HCT116 (cell line): ENCODE data around the gene PREX1. TPM values are rescaled to one million over a fixed set of nuclear protein-coding genes. Genes with fewer than 3 reads are reported as not detected.

Experiments used
- ATAC-seq: fragments of 200-7000 bp; cut with Tn5 transposase; 2 replicates; pipeline ENCODE4 v1.9.1; 2020; ENCODE audit warnings: mild to moderate bottlenecking, moderate library complexity
- BruUV-seq: library from RNA; stranded (reverse); fragments of 400-500 nt; replicated peaks from 2 replicates; lab custom pipeline; 2021; lab: Mats Ljungman, UMichigan
- CTCF ChIA-PET: fragments of 300-600 bp; sonication (Branson Sonifier 250); formaldehyde crosslinking; loops from one replicate; lab custom pipeline; 2021; ENCODE audit warnings: antibody characterized with exemption; lab: Charles Lee
- POLR2A ChIA-PET: fragments of 300-600, 350-600 bp; sonication (Branson Sonifier 250); formaldehyde crosslinking; loops from one replicate; lab custom pipeline; 2021; ENCODE audit warnings: antibody characterized with exemption; lab: Charles Lee
- RAD21 ChIA-PET, 2 experiments: fragments of 300-600 bp; sonication (Branson Sonifier 250); formaldehyde crosslinking; loops; one replicate each; lab custom pipeline; 2023; ENCODE audit warnings: low total read pairs in 2 of 2; ENCODE audit not compliant: uncharacterized antibody in 2 of 2, unreplicated experiment in 2 of 2, low non-redundant PET in 1 of 2; lab: Charles Lee
- DNase-seq: peaks from one replicate; pipeline ENCODE4 v3.0.0-alpha.2; 2010; ENCODE audit warnings: low read depth, low spot score
- H2AFZ ChIP-seq: fragments of 200-600 bp; shearing (Covaris generic), sonication (generic); 2 replicates; pipeline ENCODE4 v1.6.1; 2017; ENCODE audit warnings: low read depth, mixed run types, mixed read lengths, antibody characterized with exemption, low read length; ENCODE audit not compliant: poor library complexity, severe bottlenecking
- H3K27ac ChIP-seq: 2 replicates; pipeline ENCODE4 v1.5.1; 2012; ENCODE audit warnings: low read depth, low read length
- H3K27me3 ChIP-seq: fragments of 200-600 bp; sonication (generic); 2 replicates; pipeline ENCODE4 v1.6.1; 2016; ENCODE audit warnings: mixed run types, low read length, mixed read lengths; ENCODE audit not compliant: insufficient read depth
- H3K36me3 ChIP-seq, 2 experiments: fragments of 200-500 bp in 1 of 2; fragments of 200-600 bp in 1 of 2; sonication (Bioruptor generic) in 1 of 2; sonication (generic) in 1 of 2; 2 replicates each; pipeline versions ENCODE4 v1.5.1 to v1.6.1; 2014 to 2016; ENCODE audit warnings: low read length in 2 of 2, inconsistent platforms in 1 of 2, mixed read lengths in 1 of 2, mixed run types in 1 of 2; ENCODE audit not compliant: insufficient read depth in 2 of 2, control insufficient read depth in 1 of 2
- H3K4me1 ChIP-seq, 2 experiments: fragments of 200-600 bp in 1 of 2; sonication (generic) in 1 of 2; 2 replicates each; pipeline versions ENCODE4 v1.5.1 to v1.6.1; 2012 to 2017; ENCODE audit warnings: low read length in 2 of 2, inconsistent platforms in 1 of 2, mild to moderate bottlenecking in 1 of 2, mixed read lengths in 1 of 2, mixed run types in 1 of 2, moderate library complexity in 1 of 2; ENCODE audit not compliant: insufficient read depth in 2 of 2, control insufficient read depth in 1 of 2
- H3K4me2 ChIP-seq: fragments of 200-600 bp; sonication (generic); 2 replicates; pipeline ENCODE4 v1.6.1; 2017; ENCODE audit warnings: mixed run types, low read length, mixed read lengths
- H3K4me3 ChIP-seq, 2 experiments: fragments of 200-600 bp in 1 of 2; sonication (generic) in 1 of 2; replicated peaks in 1 of 2; 2 replicates each; pipeline ENCODE4 v1.5.1; 2011 to 2016; ENCODE audit warnings: low read length in 2 of 2, control low read depth in 1 of 2, low read depth in 1 of 2, mild to moderate bottlenecking in 1 of 2, mixed read lengths in 1 of 2, mixed run types in 1 of 2
- H3K79me2 ChIP-seq: fragments of 200-600 bp; sonication (generic); 2 replicates; pipeline ENCODE4 v1.6.1; 2017; ENCODE audit warnings: mild to moderate bottlenecking, mixed run types, low read length, moderate library complexity, mixed read lengths; ENCODE audit not compliant: insufficient read depth
- H3K9ac ChIP-seq: fragments of 200-600 bp; sonication (generic); 2 replicates; pipeline ENCODE4 v1.6.1; 2016; ENCODE audit warnings: low read length, mixed read lengths
- H3K9me2 ChIP-seq: fragments of 200-600 bp; sonication (generic), shearing (Covaris generic); 2 replicates; pipeline ENCODE4 v1.6.1; 2017; ENCODE audit warnings: mixed run types, mild to moderate bottlenecking, moderate library complexity; ENCODE audit not compliant: insufficient read depth
- H3K9me3 ChIP-seq, 2 experiments: fragments of 200-500 bp in 1 of 2; fragments of 200-600 bp in 1 of 2; sonication (Bioruptor generic) in 1 of 2; sonication (generic) in 1 of 2; 2 replicates each; pipeline ENCODE4 v1.6.1; 2014 to 2017; ENCODE audit warnings: low read length in 2 of 2, mixed read lengths in 2 of 2, inconsistent platforms in 1 of 2, low read depth in 1 of 2, mild to moderate bottlenecking in 1 of 2, mixed run types in 1 of 2, moderate library complexity in 1 of 2; ENCODE audit not compliant: control insufficient read depth in 1 of 2, insufficient read depth in 1 of 2
- H4K20me1 ChIP-seq: fragments of 200-600 bp; sonication (generic), shearing (Covaris generic); 2 replicates; pipeline ENCODE4 v1.6.1; 2017; ENCODE audit warnings: mixed run types, mild to moderate bottlenecking, moderate library complexity; ENCODE audit not compliant: insufficient read depth
- ATF3 ChIP-seq: IDR thresholded peaks from 2 replicates; pipeline ENCODE4 v1.6.1; 2012
- CTCF ChIP-seq, 3 experiments: fragments of 200-600 bp in 1 of 3; sonication (generic) in 1 of 3; IDR thresholded peaks in 2 of 3; conservative IDR thresholded peaks in 1 of 3; 2 replicates each; pipeline ENCODE4 v1.5.1; 2012 to 2017; ENCODE audit warnings: low read depth in 2 of 3, low read length in 2 of 3, antibody characterized with exemption in 1 of 3, borderline replicate concordance in 1 of 3, control low read depth in 1 of 3, mild to moderate bottlenecking in 1 of 3, mixed read lengths in 1 of 3, mixed run types in 1 of 3, moderate library complexity in 1 of 3; ENCODE audit not compliant: insufficient read depth in 1 of 3
- EGR1 ChIP-seq: IDR thresholded peaks from 2 replicates; pipeline ENCODE4 v1.6.1; 2012; ENCODE audit warnings: low read depth
- EZH2phosphoT487 ChIP-seq: fragments of 200-600 bp; IDR thresholded peaks from 2 replicates; pipeline ENCODE4 v1.6.1; 2018; ENCODE audit warnings: antibody characterized with exemption, borderline replicate concordance
- JUND ChIP-seq: IDR thresholded peaks from 2 replicates; pipeline ENCODE4 v1.6.1; 2012
- MAX ChIP-seq: IDR thresholded peaks from 2 replicates; pipeline ENCODE4 v1.6.1; 2012
- POLR2AphosphoS5 ChIP-seq: IDR thresholded peaks from 2 replicates; pipeline ENCODE4 v1.6.1; 2011; ENCODE audit warnings: mild to moderate bottlenecking, low read depth, low read length, moderate library complexity
- RAD21 ChIP-seq: IDR thresholded peaks from 2 replicates; pipeline ENCODE4 v1.6.1; 2012; ENCODE audit warnings: low read depth, mild to moderate bottlenecking
- SRF ChIP-seq: IDR thresholded peaks from 2 replicates; pipeline ENCODE4 v1.6.1; 2012; ENCODE audit warnings: low read depth
- YY1 ChIP-seq: IDR thresholded peaks from 2 replicates; pipeline ENCODE4 v1.6.1; 2011; ENCODE audit warnings: low read length, low read depth, moderate library complexity, mild to moderate bottlenecking; ENCODE audit not compliant: insufficient replicate concordance; ENCODE audit errors: extremely low read depth
- ZBTB33 ChIP-seq: IDR thresholded peaks from 2 replicates; pipeline ENCODE4 v1.6.1; 2011; ENCODE audit warnings: mild to moderate bottlenecking, low read length, moderate library complexity; ENCODE audit not compliant: insufficient replicate concordance; ENCODE audit errors: extremely low read depth
- ZFX ChIP-seq: fragments of 450-650 bp; IDR thresholded peaks from 2 replicates; pipeline ENCODE4 v1.6.1; 2017
- ZNF274 ChIP-seq: fragments of 200-500 bp; sonication (Bioruptor generic); IDR thresholded peaks from 2 replicates; pipeline ENCODE4 v1.6.1; 2014; ENCODE audit warnings: mild to moderate bottlenecking, low read depth, low read length, inconsistent platforms
- intact Hi-C: fragments of 100-400 bp; cut with micrococcal nuclease; formaldehyde crosslinking; loops from 2 replicates; pipeline ENCODE4 v1.10.0; 2022
- total RNA-seq: library from RNA; stranded (reverse); gene quantifications from one replicate; pipeline ENCODE4 v1.2.1, GENCODE V29; 2021; ENCODE audit not compliant: unreplicated experiment

Gene PREX1
- total RNA-seq, 1 experiment from 2014 or later = 6.1 TPM

GRCh38 chr20:48615871-48616270 lies 211.9 kb downstream of the PREX1 start:
- ChIA-PET CTCF (no interaction called here), RAD21 (no interaction called here), POLR2A (no interaction called here)
- BruUV-seq = no TSS peak
- Histone ChIP-seq H3K4me2 (no peak overlapping the region), H2AFZ (no peak overlapping the region), H3K9me3 (no peaks in the 10 kb centered on the region), H3K27me3 (peaks cover 6% of the 10 kb centered on the region; the same call in 1 of the 2 replicates), H3K9ac (no peak overlapping the region), H3K79me2 (no peaks in the 10 kb centered on the region), H3K9me2 (no peaks in the 10 kb centered on the region), H3K36me3 (no peaks in the 10 kb centered on the region), H3K4me3 (no peak overlapping the region), H3K27ac (no peak overlapping the region), H3K4me1 (peaks cover 2 to 15% of the 10 kb centered on the region in 2 experiments; a peak in 3 of 4 replicates), H4K20me1 (no peaks in the 10 kb centered on the region)
- ATAC-seq (no peak), DNase-seq (no peak)
- TF ChIP-seq JUND (no peak), YY1 (no peak), ZFX (no peak), ATF3 (no peak), POLR2AphosphoS5 (no peak), SRF (no peak), ZNF274 (no peak), EZH2phosphoT487 (no peak), RAD21 (no peak), ZBTB33 (no peak), CTCF (IDR thresholded peaks at IDR 0.05 in 2 of 3, conservative IDR thresholded peaks at IDR 0.05 in 1 of 3; ENCODE audit: borderline replicate concordance in 1 of 3, insufficient read depth in 1 of 3, low read depth in 2 of 3, low read length in 2 of 3) (no peak), EGR1 (no peak), MAX (no peak)
- intact Hi-C loops = no loop called here
